Activated T-helper 1 cell treated with Interleukin-2 at 50 U/mL for 16 hours (primary cell): ENCODE measurements around the gene DDX3X.
"Not testable (repeated sequence)": the region's sequence is repeated elsewhere in the genome, so short reads cannot be mapped to it uniquely, and the experiment has no call there.

ENCODE experiments used
- DNase-seq: peaks from one replicate; pipeline ENCODE4 v3.0.0-alpha.2; 2020; ENCODE audit warnings: low read depth

Gene DDX3X

GRCh38 chrX:41373989-41374606 lies 40.1 kb downstream of the DDX3X start:
- DNase-seq = no peak

GRCh38 chrX:41377624-41378023 lies 43.7 kb downstream of the DDX3X start:
- DNase-seq = no peak

- DNase-seq = no peak
Measured at GRCh38 chrX:41381685-41382084, 47.7 kb downstream of the DDX3X start.

GRCh38 chrX:41382714-41383645 lies 49.0 kb downstream of the DDX3X start:
- DNase-seq = no peak

- DNase-seq = peak; percentile 22
Measured at GRCh38 chrX:41384051-41384705, 50.2 kb downstream of the DDX3X start.

GRCh38 chrX:41386222-41386990 lies 52.4 kb downstream of the DDX3X start:
- DNase-seq = no peak

- DNase-seq = no peak
Measured at GRCh38 chrX:41388543-41388942, 54.6 kb downstream of the DDX3X start.

- no peak for DNase-seq
Measured at GRCh38 chrX:41389311-41389888, 55.4 kb downstream of the DDX3X start.

- not testable (repeated sequence) for DNase-seq
Measured at GRCh38 chrX:41390576-41390975, 56.6 kb downstream of the DDX3X start.

- no peak for DNase-seq
Measured at GRCh38 chrX:41391606-41392005, 57.6 kb downstream of the DDX3X start.

GRCh38 chrX:41394293-41394692 lies 60.3 kb downstream of the DDX3X start:
- no peak for DNase-seq

GRCh38 chrX:41397219-41397618 lies 63.3 kb downstream of the DDX3X start:
- DNase-seq = no peak

- no peak for DNase-seq
Measured at GRCh38 chrX:41397768-41398167, 63.8 kb downstream of the DDX3X start.

- not testable (repeated sequence) for DNase-seq
Measured at GRCh38 chrX:41402556-41402955, 68.6 kb downstream of the DDX3X start.

GRCh38 chrX:41405551-41405950 lies 71.6 kb downstream of the DDX3X start:
- no peak for DNase-seq

GRCh38 chrX:41406201-41406600 lies 72.2 kb downstream of the DDX3X start:
- no peak for DNase-seq

- no peak for DNase-seq
Measured at GRCh38 chrX:41407816-41408215, 73.9 kb downstream of the DDX3X start.

- DNase-seq = no peak
Measured at GRCh38 chrX:41408576-41408975, 74.6 kb downstream of the DDX3X start.

GRCh38 chrX:41409006-41409405 lies 75.0 kb downstream of the DDX3X start:
- no peak for DNase-seq

- not testable (repeated sequence) for DNase-seq
Measured at GRCh38 chrX:41411222-41411621, 77.3 kb downstream of the DDX3X start.

GRCh38 chrX:41412261-41413081 lies 78.5 kb downstream of the DDX3X start:
- DNase-seq = no peak
